H9 (cell line): Measurements from ENCODE around the gene GRK3. TPM values are rescaled to one million over a fixed set of nuclear protein-coding genes. Genes with fewer than 3 reads are reported as not detected.

Source experiments
- DNase-seq: peaks from one replicate; pipeline ENCODE4 v3.0.0-alpha.2; 2017
- H2AFZ ChIP-seq: one replicate; pipeline ENCODE4 v1.6.1; 2013; ENCODE audit warnings: mild to moderate bottlenecking, low read length, control low read depth, moderate library complexity
- H2AK5ac ChIP-seq: 2 replicates; pipeline ENCODE4 v1.6.1; 2013; ENCODE audit warnings: low read length, control low read depth, mixed read lengths; ENCODE audit not compliant: insufficient read length
- H2BK120ac ChIP-seq: one replicate; pipeline ENCODE4 v1.6.1; 2013; ENCODE audit warnings: low read depth, mild to moderate bottlenecking, low read length, control low read depth, inconsistent platforms; ENCODE audit not compliant: poor library complexity, severe bottlenecking
- H2BK12ac ChIP-seq: 2 replicates; pipeline ENCODE4 v1.6.1; 2013; ENCODE audit warnings: low read length, control low read depth, mixed read lengths, low read depth; ENCODE audit not compliant: insufficient read length
- H2BK15ac ChIP-seq: 2 replicates; pipeline ENCODE4 v1.6.1; 2013; ENCODE audit warnings: low read depth, low read length, control low read depth
- H2BK20ac ChIP-seq: one replicate; pipeline ENCODE4 v1.6.1; 2013; ENCODE audit warnings: low read depth, mild to moderate bottlenecking, low read length, control low read depth, inconsistent platforms; ENCODE audit not compliant: poor library complexity, severe bottlenecking
- H2BK5ac ChIP-seq: 2 replicates; pipeline ENCODE4 v1.6.1; 2013; ENCODE audit warnings: low read length, control low read depth, mixed read lengths; ENCODE audit not compliant: insufficient read length
- H3K14ac ChIP-seq: 2 replicates; pipeline ENCODE4 v1.6.1; 2013; ENCODE audit warnings: low read length, control low read depth; ENCODE audit not compliant: insufficient read depth
- H3K18ac ChIP-seq: 2 replicates; pipeline ENCODE4 v1.6.1; 2013; ENCODE audit warnings: low read depth, mild to moderate bottlenecking, mixed read lengths, low read length, control low read depth; ENCODE audit not compliant: insufficient read length
- H3K23ac ChIP-seq: 2 replicates; pipeline ENCODE4 v1.6.1; 2013; ENCODE audit warnings: low read length, control low read depth, mixed read lengths, low read depth; ENCODE audit not compliant: insufficient read length
- H3K23me2 ChIP-seq: 2 replicates; pipeline ENCODE4 v1.6.1; 2013; ENCODE audit warnings: low read depth, mild to moderate bottlenecking, mixed read lengths, low read length, control low read depth; ENCODE audit not compliant: insufficient read length, poor library complexity, severe bottlenecking
- H3K27ac ChIP-seq: 2 replicates; pipeline ENCODE4 v1.5.1; 2013; ENCODE audit warnings: low read length, control low read depth, mixed read lengths, low read depth; ENCODE audit not compliant: insufficient read length
- H3K27me3 ChIP-seq: 2 replicates; pipeline ENCODE4 v1.6.1; 2013; ENCODE audit warnings: low read length, control low read depth, inconsistent platforms; ENCODE audit not compliant: insufficient read depth
- H3K4ac ChIP-seq: 2 replicates; pipeline ENCODE4 v1.6.1; 2013; ENCODE audit warnings: low read depth, mild to moderate bottlenecking, control low read depth, inconsistent platforms, low read length, moderate library complexity
- H3K4me1 ChIP-seq: 2 replicates; pipeline ENCODE4 v1.6.1; 2013; ENCODE audit warnings: low read length, control low read depth, inconsistent platforms; ENCODE audit not compliant: insufficient read depth
- H3K4me2 ChIP-seq: 2 replicates; pipeline ENCODE4 v1.6.1; 2013; ENCODE audit warnings: low read length, control low read depth, mixed read lengths; ENCODE audit not compliant: insufficient read length, insufficient read depth
- H3K56ac ChIP-seq: 2 replicates; pipeline ENCODE4 v1.6.1; 2013; ENCODE audit warnings: low read depth, mild to moderate bottlenecking, mixed read lengths, low read length, control low read depth; ENCODE audit not compliant: insufficient read length
- H3K79me1 ChIP-seq: 2 replicates; pipeline ENCODE4 v1.6.1; 2013; ENCODE audit warnings: low read depth, mild to moderate bottlenecking, moderate library complexity, low read length, control low read depth, inconsistent platforms; ENCODE audit not compliant: insufficient read depth, poor library complexity, severe bottlenecking
- H3K79me2 ChIP-seq: 2 replicates; pipeline ENCODE4 v1.6.1; 2013; ENCODE audit warnings: low read length, control low read depth, inconsistent platforms; ENCODE audit not compliant: insufficient read depth
- H3K9ac ChIP-seq: 2 replicates; pipeline ENCODE4 v1.6.1; 2013; ENCODE audit warnings: low read length, control low read depth, mixed read lengths; ENCODE audit not compliant: insufficient read length; ENCODE audit errors: extremely low read depth
- H3K9me3 ChIP-seq: one replicate; pipeline ENCODE4 v1.6.1; 2013; ENCODE audit warnings: low read depth, low read length, inconsistent platforms; ENCODE audit not compliant: control insufficient read depth
- H3T11ph ChIP-seq: one replicate; pipeline ENCODE4 v1.6.1; 2013; ENCODE audit warnings: mild to moderate bottlenecking, low read length, control low read depth, inconsistent platforms
- H4K20me1 ChIP-seq: one replicate; pipeline ENCODE4 v1.6.1; 2013; ENCODE audit not compliant: control insufficient read depth, insufficient read length, insufficient read depth
- H4K5ac ChIP-seq: 2 replicates; pipeline ENCODE4 v1.6.1; 2013; ENCODE audit warnings: low read depth, mild to moderate bottlenecking, mixed read lengths, low read length, control low read depth; ENCODE audit not compliant: insufficient read length
- H4K8ac ChIP-seq: replicated peaks from 2 replicates; pipeline ENCODE4 v1.6.1; 2013; ENCODE audit warnings: low read length, control low read depth, mixed read lengths, low read depth; ENCODE audit not compliant: insufficient read length
- H4K91ac ChIP-seq: 2 replicates; pipeline ENCODE4 v1.6.1; 2013; ENCODE audit warnings: low read depth, mild to moderate bottlenecking, moderate library complexity, mixed read lengths, low read length, control low read depth; ENCODE audit not compliant: insufficient read length
- H3K27ac Mint-ChIP-seq, 3 experiments: 2 replicates in 2 of 3; 3 replicates in 1 of 3; pipeline ENCODE4 v1.8.0; 2020 to 2021; ENCODE audit warnings: mixed read lengths in 3 of 3, mild to moderate bottlenecking in 1 of 3, moderate library complexity in 1 of 3
- H3K27me3 Mint-ChIP-seq: 2 replicates; pipeline ENCODE4 v1.8.0; 2021; ENCODE audit warnings: low read depth, mild to moderate bottlenecking, moderate library complexity, mixed read lengths
- H3K36me3 Mint-ChIP-seq, 3 experiments: 2 replicates in 2 of 3; 3 replicates in 1 of 3; pipeline ENCODE4 v1.8.0; 2020 to 2021; ENCODE audit warnings: low read depth in 3 of 3, mixed read lengths in 3 of 3; ENCODE audit not compliant: insufficient read depth in 1 of 3
- H3K4me1 Mint-ChIP-seq, 2 experiments: 2 replicates each; pipeline ENCODE4 v1.8.0; 2020; ENCODE audit warnings: mixed read lengths in 2 of 2
- H3K4me3 Mint-ChIP-seq, 2 experiments: 2 replicates in 1 of 2; 3 replicates in 1 of 2; pipeline ENCODE4 v1.8.0; 2020 to 2021; ENCODE audit warnings: mild to moderate bottlenecking in 2 of 2, mixed read lengths in 2 of 2, moderate library complexity in 1 of 2
- H3K9me3 Mint-ChIP-seq, 2 experiments: 2 replicates in 1 of 2; 3 replicates in 1 of 2; pipeline ENCODE4 v1.8.0; 2020; ENCODE audit warnings: mild to moderate bottlenecking in 2 of 2, mixed read lengths in 2 of 2, moderate library complexity in 1 of 2
- CTCF ChIP-seq: fragments of 200-600 bp; sonication (generic); conservative IDR thresholded peaks from 3 replicates; pipeline ENCODE4 v1.8.0; 2021; ENCODE audit warnings: antibody characterized with exemption, mild to moderate bottlenecking
- WGBS: extraction: QIAGEN DNeasy Blood & Tissue Kit; methylation state at CpG from one replicate; pipeline ENCODE4 v1.1.7; 2013; ENCODE audit warnings: missing lambda C conversion rate, low lambda C conversion rate, mixed read lengths; ENCODE audit not compliant: insufficient read length; ENCODE audit errors: extremely low coverage; 5-methylcytosine and 5-hydroxymethylcytosine counted together
- total RNA-seq: library from RNA; stranded (reverse); gene quantifications from 2 replicates; pipeline ENCODE4 v1.2.1, GENCODE V29; 2021

GRK3 gene
- total RNA-seq, 1 experiment from 2014 or later, result 23.9 TPM

- Histone ChIP-seq H3K4me1 (no peaks in the 10 kb centered on the region), H3K56ac (no peak overlapping the region), H3T11ph (no peak overlapping the region), H2AK5ac (no peak overlapping the region), H4K5ac (no peak overlapping the region), H4K20me1 (no peaks in the 10 kb centered on the region), H3K4me2 (no peak overlapping the region), H3K4ac (no peak overlapping the region), H4K91ac (no peak overlapping the region), H2BK12ac (no peak overlapping the region), H2BK20ac (no peak overlapping the region), H3K23ac (no peak overlapping the region), H3K9ac (no peak overlapping the region), H3K27me3 (no peaks in the 10 kb centered on the region), H2BK15ac (no peak overlapping the region), H4K8ac (no peak overlapping the region), H3K27ac (no peak overlapping the region), H3K79me2 (no peaks in the 10 kb centered on the region), H3K79me1 (no peaks in the 10 kb centered on the region), H3K9me3 (no peaks in the 10 kb centered on the region), H3K23me2 (no peaks in the 10 kb centered on the region), H2BK5ac (no peak overlapping the region), H2BK120ac (no peak overlapping the region), H2AFZ (no peak overlapping the region), H3K18ac (no peak overlapping the region), H3K14ac (no peak overlapping the region)
- no peak for TF ChIP-seq CTCF
- H3K27ac Mint-ChIP-seq, result no peak overlapping the region
- DNase-seq, result no peak
- peaks cover 2 to 15% (median 12%) of the 10 kb centered on the region in 3 experiments; a peak in 5 of 7 replicates for H3K36me3 Mint-ChIP-seq
- WGBS, result no CpG with 5 or more reads among the region's 6 CpGs
- H3K9me3 Mint-ChIP-seq, result no peaks in the 10 kb centered on the region
- H3K27me3 Mint-ChIP-seq, result no peaks in the 10 kb centered on the region
- peaks cover 3 to 4% of the 10 kb centered on the region in 2 experiments; a peak in 1 of 4 replicates for H3K4me1 Mint-ChIP-seq
- no peak overlapping the region for H3K4me3 Mint-ChIP-seq
Measured at GRCh38 chr22:25711491-25711890, 147.0 kb downstream of the GRK3 start.
